HepG2 (cell line): ENCODE measurements around the gene DCAF7. TPM values are rescaled to one million over a fixed set of nuclear protein-coding genes. Genes with fewer than 3 reads are reported as not detected.

Source experiments
- MTA1 ChIP-seq: sonication (generic); formaldehyde crosslinking; IDR thresholded peaks from 2 replicates; pipeline ENCODE4 v1.4.0; 2020; ENCODE audit warnings: missing genetic modification reagents, mild to moderate bottlenecking, borderline replicate concordance
- NFAT5 ChIP-seq: sonication (generic); formaldehyde crosslinking; IDR thresholded peaks from 2 replicates; pipeline ENCODE4 v1.4.0; 2020; ENCODE audit warnings: missing genetic modification reagents
- PAXIP1 ChIP-seq: sonication (generic); formaldehyde crosslinking; conservative IDR thresholded peaks from 2 replicates; pipeline ENCODE4 v1.4.0; 2020; ENCODE audit warnings: mild to moderate bottlenecking, missing genetic modification reagents, moderate library complexity
- POLR2AphosphoS5 ChIP-seq: IDR thresholded peaks from 2 replicates; pipeline ENCODE4 v1.6.1; 2012; ENCODE audit warnings: low read depth, low read length
- PREB ChIP-seq: sonication (generic); formaldehyde crosslinking; IDR thresholded peaks from 2 replicates; pipeline ENCODE4 v1.4.0; 2020; ENCODE audit warnings: missing genetic modification reagents
- PTBP1 ChIP-seq: fragments of 200-400 bp; formaldehyde crosslinking; IDR thresholded peaks from 2 replicates; pipeline ENCODE4 v1.6.1; 2018; ENCODE audit warnings: low read length, low read depth; ENCODE audit not compliant: poor library complexity, severe bottlenecking
- ZFP82 ChIP-seq: sonication (generic); formaldehyde crosslinking; IDR thresholded peaks from 2 replicates; pipeline ENCODE4 v1.5.1; 2020; ENCODE audit warnings: mild to moderate bottlenecking, missing genetic modification reagents, borderline replicate concordance
- ZFY ChIP-seq: sonication (generic); formaldehyde crosslinking; IDR thresholded peaks from 2 replicates; pipeline ENCODE4 v1.4.0; 2020; ENCODE audit warnings: missing genetic modification reagents
- ZKSCAN1 ChIP-seq: fragments of 150-350 bp; IDR thresholded peaks from 2 replicates; pipeline ENCODE4 v1.6.1; 2014; ENCODE audit warnings: low read length
- ZMYM3 ChIP-seq: sonication (generic); formaldehyde crosslinking; IDR thresholded peaks from 2 replicates; pipeline ENCODE4 v1.5.1; 2020; ENCODE audit warnings: mild to moderate bottlenecking, missing genetic modification reagents
- ZNF142 ChIP-seq: sonication (generic); formaldehyde crosslinking; IDR thresholded peaks from 2 replicates; pipeline ENCODE4 v1.4.0; 2020; ENCODE audit warnings: missing genetic modification reagents
- ZNF720 ChIP-seq: sonication (generic); formaldehyde crosslinking; IDR thresholded peaks from 2 replicates; pipeline ENCODE4 v1.4.0; 2020; ENCODE audit warnings: missing genetic modification reagents
- polyA plus RNA-seq, 8 experiments: library from polyadenylated mRNA; depleted of rRNA in 3 of 8; stranded (reverse) in 7 of 8; unstranded in 1 of 8; fragments of >200 nt; fragmentation: Illumina TruSeq in 4 of 8; extraction: Trizol in 4 of 8; gene quantifications; 2 replicates each; pipeline versions ENCODE4 v1.2.1 to v1.2.3, GENCODE V29; 2011 to 2016; ENCODE audit warnings: low read depth in 4 of 8, missing spikeins in 1 of 8, mixed read lengths in 1 of 8; ENCODE audit not compliant: insufficient read depth in 1 of 8
- total RNA-seq, 5 experiments: library from RNA; depleted of rRNA; stranded (reverse); fragments of >200 nt; fragmentation: Illumina TruSeq; extraction: Trizol; gene quantifications; 2 replicates each; pipeline ENCODE4 v1.2.3, GENCODE V29; 2016; ENCODE audit warnings: low read depth in 1 of 5

Gene DCAF7
- total and polyA plus RNA-seq, 2 of the 13 experiments (the other 11 are each of a cell fraction or from before 2014, with no cell fraction given) = 55.2 to 73.4 TPM

GRCh38 chr17:63549946-63550816 lies at the start of gene DCAF7 (continued):
- TF ChIP-seq PREB (CRISPR knock-in tag) (peak; percentile 93; the same call in 1 of the 2 replicates), ZNF720 (CRISPR knock-in tag) (peak; percentile 91), MTA1 (peak; percentile 71; the same call in 1 of the 2 replicates), ZMYM3 (CRISPR knock-in tag) (peak; percentile 48; the same call in 1 of the 2 replicates), POLR2AphosphoS5 (peak; percentile 80), NFAT5 (CRISPR knock-in tag) (peak; percentile 84), PAXIP1 (CRISPR knock-in tag) (peak; percentile 45), ZKSCAN1 (no peak), ZNF142 (peak; percentile 79), ZFP82 (CRISPR knock-in tag) (peak; percentile 94; the same call in 1 of the 2 replicates), PTBP1 (peak; percentile 93), ZFY (CRISPR knock-in tag) (peak; percentile 97)
